ENCODE data around the gene PHOX2B. TPM values are rescaled to one million over a fixed set of nuclear protein-coding genes. Genes with fewer than 3 reads are reported as not detected.

The PHOX2B gene
- total and polyA plus RNA-seq, 9 of the 15 experiments (the other 6 are each of a cell fraction or from before 2014, with no cell fraction given) = not detected

DNA sequence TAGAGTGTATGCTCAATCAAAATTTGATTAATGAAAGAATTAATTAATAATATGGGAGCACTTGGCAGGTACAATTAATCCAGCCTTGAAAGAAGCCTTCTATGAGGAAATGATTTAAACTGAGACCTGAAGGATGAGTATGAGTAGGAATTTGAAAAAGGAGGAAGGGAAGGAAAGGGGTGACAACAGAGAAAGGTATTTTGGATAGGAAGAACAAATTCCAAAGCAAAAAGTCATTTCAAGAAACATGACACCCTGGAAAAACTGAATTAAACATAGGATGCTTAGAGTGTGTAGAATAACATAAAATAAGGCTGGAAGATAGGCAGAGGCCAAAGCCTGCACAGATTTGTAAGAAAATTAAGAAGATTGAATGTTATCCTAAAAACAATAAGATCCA is 29.6 kb downstream of the PHOX2B start (continued):
- no peak for TF ChIP-seq ESRRA (IDR thresholded peaks at IDR 0.05; ENCODE audit: borderline replicate concordance, low read depth)
- no peak for TF ChIP-seq ZNF76 (CRISPR knock-in tag; IDR thresholded peaks at IDR 0.05; ENCODE audit: borderline replicate concordance)
- TF ChIP-seq PHF8 (IDR thresholded peaks at IDR 0.05; ENCODE audit: borderline replicate concordance, low read length) = no peak

- H3K27ac ChIP-seq (ENCODE audit: extremely low read depth, low read depth, low read length) = no peak overlapping the region
- BruUV-seq (replicated peaks) = no TSS peak
- no peaks in the 10 kb centered on the region for H3K9me1 ChIP-seq (ENCODE audit: control insufficient read depth, insufficient read depth, low read length)
- no peak overlapping the region for H3K4me3 ChIP-seq
- no peak for TF ChIP-seq ZNF140 (CRISPR knock-in tag; IDR thresholded peaks at IDR 0.05)
- no peak for TF ChIP-seq HMBOX1 (IDR thresholded peaks at IDR 0.05)
- TF ChIP-seq, protein P1, sequence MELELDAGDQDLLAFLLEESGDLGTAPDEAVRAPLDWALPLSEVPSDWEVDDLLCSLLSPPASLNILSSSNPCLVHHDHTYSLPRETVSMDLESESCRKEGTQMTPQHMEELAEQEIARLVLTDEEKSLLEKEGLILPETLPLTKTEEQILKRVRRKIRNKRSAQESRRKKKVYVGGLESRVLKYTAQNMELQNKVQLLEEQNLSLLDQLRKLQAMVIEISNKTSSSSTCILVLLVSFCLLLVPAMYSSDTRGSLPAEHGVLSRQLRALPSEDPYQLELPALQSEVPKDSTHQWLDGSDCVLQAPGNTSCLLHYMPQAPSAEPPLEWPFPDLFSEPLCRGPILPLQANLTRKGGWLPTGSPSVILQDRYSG (tag; conservative IDR thresholded peaks at IDR 0.05; ENCODE audit: low read depth) = no peak
- no peak for TF ChIP-seq EP400 (IDR thresholded peaks at IDR 0.05)
- no peak for TF ChIP-seq FIP1L1 (IDR thresholded peaks at IDR 0.05; ENCODE audit: low read depth, low read length, poor library complexity, severe bottlenecking)
- TF ChIP-seq HNRNPUL1 (IDR thresholded peaks at IDR 0.05; ENCODE audit: low read length) = no peak
- no peak for TF ChIP-seq ZNF561 (CRISPR knock-in tag; conservative IDR thresholded peaks at IDR 0.05)
- TF ChIP-seq RBM22 (IDR thresholded peaks at IDR 0.05; ENCODE audit: low read depth, low read length, poor library complexity, severe bottlenecking) = no peak
- no peak for TF ChIP-seq SETDB1 (IDR thresholded peaks at IDR 0.05; ENCODE audit: low read length)
- no peak for TF ChIP-seq POLR2AphosphoS2 (IDR thresholded peaks at IDR 0.05; ENCODE audit: low read length)
- TF ChIP-seq ARID1B (IDR thresholded peaks at IDR 0.05) = no peak
- TF ChIP-seq, protein P2, sequence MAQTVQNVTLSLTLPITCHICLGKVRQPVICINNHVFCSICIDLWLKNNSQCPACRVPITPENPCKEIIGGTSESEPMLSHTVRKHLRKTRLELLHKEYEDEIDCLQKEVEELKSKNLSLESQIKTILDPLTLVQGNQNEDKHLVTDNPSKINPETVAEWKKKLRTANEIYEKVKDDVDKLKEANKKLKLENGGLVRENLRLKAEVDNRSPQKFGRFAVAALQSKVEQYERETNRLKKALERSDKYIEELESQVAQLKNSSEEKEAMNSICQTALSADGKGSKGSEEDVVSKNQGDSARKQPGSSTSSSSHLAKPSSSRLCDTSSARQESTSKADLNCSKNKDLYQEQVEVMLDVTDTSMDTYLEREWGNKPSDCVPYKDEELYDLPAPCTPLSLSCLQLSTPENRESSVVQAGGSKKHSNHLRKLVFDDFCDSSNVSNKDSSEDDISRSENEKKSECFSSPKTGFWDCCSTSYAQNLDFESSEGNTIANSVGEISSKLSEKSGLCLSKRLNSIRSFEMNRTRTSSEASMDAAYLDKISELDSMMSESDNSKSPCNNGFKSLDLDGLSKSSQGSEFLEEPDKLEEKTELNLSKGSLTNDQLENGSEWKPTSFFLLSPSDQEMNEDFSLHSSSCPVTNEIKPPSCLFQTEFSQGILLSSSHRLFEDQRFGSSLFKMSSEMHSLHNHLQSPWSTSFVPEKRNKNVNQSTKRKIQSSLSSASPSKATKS (CRISPR knock-in tag; IDR thresholded peaks at IDR 0.05) = no peak
- TF ChIP-seq E2F6 (IDR thresholded peaks at IDR 0.05; ENCODE audit: borderline replicate concordance in 1 of 2, extremely low read depth in 1 of 2, insufficient read depth in 1 of 2, insufficient read length in 1 of 2, low read depth in 1 of 2, low read length in 1 of 2, poor library complexity in 1 of 2, severe bottlenecking in 1 of 2) = no peak
- no peak for TF ChIP-seq ZNF239 (CRISPR knock-in tag; IDR thresholded peaks at IDR 0.05)
- no peak for TF ChIP-seq ZBTB17 (CRISPR knock-in tag; IDR thresholded peaks at IDR 0.05)
- H3K27me3 ChIP-seq (ENCODE audit: control insufficient read depth in 2 of 2, insufficient read depth in 2 of 2, low read length in 2 of 2) = no peaks in the 10 kb centered on the region
- in situ Hi-C loops (cut with MboI) = no loop called here
- H3K4me2 ChIP-seq (ENCODE audit: insufficient read depth, low read length) = no peak overlapping the region
- no peaks in the 10 kb centered on the region for H3K79me2 ChIP-seq (ENCODE audit: control insufficient read depth, insufficient read depth, low read length)
- no peak overlapping the region for H2AFZ ChIP-seq (ENCODE audit: low read depth, low read length)
- DNase-seq (ENCODE audit: extremely low read depth in 1 of 4, low spot score in 3 of 4) (no peak), ATAC-seq (no peak), FAIRE-seq (no peak)
- 0% methylated on average over 1 of the region's 1 CpG for WGBS (ENCODE audit: insufficient coverage, low coverage, missing lambda C conversion rate)
- no peak overlapping the region for H3K9ac ChIP-seq (ENCODE audit: insufficient read depth in 1 of 2, low read depth in 2 of 2, low read length in 2 of 2)
- intact Hi-C loops (cut with micrococcal nuclease) = no loop called here
- ChIA-PET POLR2A (no interaction called here), CTCF (ENCODE audit: low intra/inter-chr PET ratio) (no interaction called here)
- no peaks in the 10 kb centered on the region for H3K9me3 ChIP-seq (replicated peaks; ENCODE audit: control insufficient read depth, insufficient read depth, low read depth, low read length)
- H4K20me1 ChIP-seq (replicated peaks; ENCODE audit: control insufficient read depth, insufficient read depth, low read length) = no peaks in the 10 kb centered on the region
- no peaks in the 10 kb centered on the region for H3K36me3 ChIP-seq (ENCODE audit: control insufficient read depth, insufficient read depth, low read length)
- H3K4me1 ChIP-seq (replicated peaks in 1 of 2; ENCODE audit: control insufficient read depth in 2 of 2, insufficient read depth in 2 of 2, low read length in 2 of 2) = no peaks in the 10 kb centered on the region
Observed at GRCh38 chr4:41715155-41715554, 33.4 kb downstream of the PHOX2B start.
